ENCODE data around the gene APMAP.

APMAP gene

GRCh38 chr20:24916412-24916811 lies 76.1 kb downstream of the APMAP start:
- H3K4me1 ChIP-seq (ENCODE audit: insufficient read depth, low read length, severe bottlenecking), result no peaks in the 10 kb centered on the region
- TF ChIP-seq CTCF (IDR thresholded peaks at IDR 0.05; ENCODE audit: low read length) (no peak), EZH2 (IDR thresholded peaks at IDR 0.05; ENCODE audit: borderline replicate concordance, low read length) (no peak)
- H3K9ac ChIP-seq (ENCODE audit: low read length), result no peak overlapping the region
- no peaks in the 10 kb centered on the region for H4K20me1 ChIP-seq (ENCODE audit: insufficient read depth, low read length)
- H3K9me3 ChIP-seq (ENCODE audit: low read length), result no peaks in the 10 kb centered on the region
- no peak overlapping the region for H3K4me3 ChIP-seq (ENCODE audit: low read depth, low read length, poor library complexity, severe bottlenecking)
- no peaks in the 10 kb centered on the region for H3K36me3 ChIP-seq (ENCODE audit: insufficient read depth, low read length)
- H3K4me2 ChIP-seq (ENCODE audit: low read length), result no peak overlapping the region
- no peaks in the 10 kb centered on the region for H3F3A ChIP-seq (ENCODE audit: insufficient read depth, low read length)
- H3K27ac ChIP-seq (ENCODE audit: low read depth, low read length, poor library complexity, severe bottlenecking), result no peak overlapping the region
- peaks cover 4% of the 10 kb centered on the region; the same call in 1 of the 2 replicates for H3K27me3 ChIP-seq (ENCODE audit: insufficient read depth, low read length)
- no peak overlapping the region for H2AFZ ChIP-seq (ENCODE audit: low read length)
- no peaks in the 10 kb centered on the region for H3K9me2 ChIP-seq (ENCODE audit: low read depth, low read length)
- H3K79me2 ChIP-seq (ENCODE audit: insufficient read depth, low read length), result no peaks in the 10 kb centered on the region

GRCh38 chr20:24915892-24916291 lies 76.7 kb downstream of the APMAP start:
- H3K9me3 ChIP-seq (ENCODE audit: low read length), result no peaks in the 10 kb centered on the region
- no peaks in the 10 kb centered on the region for H3K79me2 ChIP-seq (ENCODE audit: insufficient read depth, low read length)
- no peaks in the 10 kb centered on the region for H3K4me1 ChIP-seq (ENCODE audit: insufficient read depth, low read length, severe bottlenecking)
- no peak overlapping the region for H2AFZ ChIP-seq (ENCODE audit: low read length)
- H3K27ac ChIP-seq (ENCODE audit: low read depth, low read length, poor library complexity, severe bottlenecking), result no peak overlapping the region
- H3F3A ChIP-seq (ENCODE audit: insufficient read depth, low read length), result no peaks in the 10 kb centered on the region
- H4K20me1 ChIP-seq (ENCODE audit: insufficient read depth, low read length), result no peaks in the 10 kb centered on the region
- H3K4me2 ChIP-seq (ENCODE audit: low read length), result no peak overlapping the region
- TF ChIP-seq CTCF (IDR thresholded peaks at IDR 0.05; ENCODE audit: low read length) (no peak), EZH2 (IDR thresholded peaks at IDR 0.05; ENCODE audit: borderline replicate concordance, low read length) (no peak)
- H3K9me2 ChIP-seq (ENCODE audit: low read depth, low read length), result no peaks in the 10 kb centered on the region
- peaks cover 4% of the 10 kb centered on the region; the same call in 1 of the 2 replicates for H3K27me3 ChIP-seq (ENCODE audit: insufficient read depth, low read length)
- H3K36me3 ChIP-seq (ENCODE audit: insufficient read depth, low read length), result no peaks in the 10 kb centered on the region
- no peak overlapping the region for H3K9ac ChIP-seq (ENCODE audit: low read length)
- H3K4me3 ChIP-seq (ENCODE audit: low read depth, low read length, poor library complexity, severe bottlenecking), result no peak overlapping the region

- no peaks in the 10 kb centered on the region for H3K36me3 ChIP-seq (ENCODE audit: insufficient read depth, low read length)
- no peaks in the 10 kb centered on the region for H3K9me2 ChIP-seq (ENCODE audit: low read depth, low read length)
- no peaks in the 10 kb centered on the region for H3K9me3 ChIP-seq (ENCODE audit: low read length)
- no peak overlapping the region for H3K4me3 ChIP-seq (ENCODE audit: low read depth, low read length, poor library complexity, severe bottlenecking)
- H3K79me2 ChIP-seq (ENCODE audit: insufficient read depth, low read length), result no peaks in the 10 kb centered on the region
- H3F3A ChIP-seq (ENCODE audit: insufficient read depth, low read length), result no peaks in the 10 kb centered on the region
- H2AFZ ChIP-seq (ENCODE audit: low read length), result no peak overlapping the region
- H3K27me3 ChIP-seq (ENCODE audit: insufficient read depth, low read length), result peaks cover 4% of the 10 kb centered on the region; the same call in 1 of the 2 replicates
- H3K9ac ChIP-seq (ENCODE audit: low read length), result no peak overlapping the region
- H3K27ac ChIP-seq (ENCODE audit: low read depth, low read length, poor library complexity, severe bottlenecking), result no peak overlapping the region
- no peak for TF ChIP-seq CTCF (IDR thresholded peaks at IDR 0.05; ENCODE audit: low read length)
- no peak for TF ChIP-seq EZH2 (IDR thresholded peaks at IDR 0.05; ENCODE audit: borderline replicate concordance, low read length)
- no peak overlapping the region for H3K4me2 ChIP-seq (ENCODE audit: low read length)
- no peaks in the 10 kb centered on the region for H3K4me1 ChIP-seq (ENCODE audit: insufficient read depth, low read length, severe bottlenecking)
- H4K20me1 ChIP-seq (ENCODE audit: insufficient read depth, low read length), result no peaks in the 10 kb centered on the region
Observed at GRCh38 chr20:24915440-24915839, 77.1 kb downstream of the APMAP start.

Data from OCI-LY1 (cell line).